Embryonic facial prominence (tissue), 1 donor: ENCODE data around the gene GPHA2.
"Not testable (repeated sequence)": the region's sequence is repeated elsewhere in the genome, so short reads cannot be mapped to it uniquely, and the experiment has no call there.

ENCODE experiments used
- DNase-seq: peaks from one replicate; pipeline ENCODE4 v3.0.0-alpha.2; 2016; ENCODE audit errors: extremely low spot score

GPHA2 gene

GRCh38 chr11:64935359-64936081, at the start of gene GPHA2:
TSS of gene GPHA2 (minus strand) at chr11:64935893. CDS start at chr11:64935460, 433 bp downstream.
- no peak for DNase-seq

DNA sequence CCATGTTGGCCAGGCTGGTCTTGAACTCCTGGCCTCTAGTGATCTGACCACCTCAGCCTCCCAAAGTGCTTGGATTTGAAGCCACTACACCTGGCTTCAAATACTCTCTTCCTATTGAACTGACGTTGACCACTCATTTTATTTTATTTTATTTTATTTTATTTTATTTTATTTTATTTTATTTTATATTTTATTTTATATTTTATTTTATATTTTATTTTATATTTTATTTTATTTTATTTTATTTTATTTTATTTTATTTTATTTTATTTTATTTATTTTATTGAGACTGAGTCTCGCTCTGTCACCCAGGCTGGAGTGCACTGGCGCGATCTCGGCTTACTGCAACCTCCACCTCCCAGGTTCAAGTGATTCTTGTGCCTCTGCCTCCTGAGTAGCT, 47.6 kb upstream of the GPHA2 start:
- DNase-seq: not testable (repeated sequence)

DNA sequence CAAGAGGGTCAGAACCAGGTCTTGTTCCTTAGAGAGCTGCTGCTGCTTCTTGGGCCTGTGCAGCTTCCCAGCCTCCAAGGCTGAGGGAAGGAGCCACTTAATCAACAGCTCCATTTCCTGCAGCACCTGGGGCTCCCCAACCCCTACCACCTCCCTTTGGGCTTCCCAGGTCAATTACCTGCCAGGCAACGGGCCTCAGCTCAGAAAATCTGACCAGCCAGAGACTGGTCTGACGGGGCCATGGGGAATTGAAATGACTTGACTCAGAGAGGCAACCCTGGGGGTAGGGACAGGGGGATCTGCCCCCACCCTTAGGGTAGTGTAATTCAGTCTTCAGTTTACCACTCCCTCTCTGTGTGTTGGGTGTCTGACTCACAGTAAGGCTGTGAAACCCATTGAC, 41.0 kb upstream of the GPHA2 start:
- DNase-seq: no peak

DNA sequence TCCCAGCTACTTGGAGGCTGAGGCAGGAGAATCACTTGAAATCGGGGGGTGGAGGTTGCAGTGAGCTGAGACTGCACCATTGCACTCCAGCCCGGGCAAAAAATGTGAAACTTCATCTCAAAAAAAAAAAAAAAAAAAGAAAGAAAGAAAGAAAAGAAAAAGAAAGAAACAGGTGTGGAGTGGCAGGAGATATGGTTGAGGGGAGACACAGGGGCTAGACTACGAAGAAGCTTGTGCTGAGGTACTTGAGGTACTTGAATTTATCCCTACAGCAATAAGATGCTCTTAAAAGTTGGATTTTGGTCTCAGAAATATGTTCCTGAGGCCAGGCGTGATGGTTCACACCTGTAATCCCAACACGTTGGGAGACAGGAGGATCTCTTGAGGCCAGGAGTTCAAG, 38.4 kb upstream of the GPHA2 start:
- DNase-seq: no peak

DNA sequence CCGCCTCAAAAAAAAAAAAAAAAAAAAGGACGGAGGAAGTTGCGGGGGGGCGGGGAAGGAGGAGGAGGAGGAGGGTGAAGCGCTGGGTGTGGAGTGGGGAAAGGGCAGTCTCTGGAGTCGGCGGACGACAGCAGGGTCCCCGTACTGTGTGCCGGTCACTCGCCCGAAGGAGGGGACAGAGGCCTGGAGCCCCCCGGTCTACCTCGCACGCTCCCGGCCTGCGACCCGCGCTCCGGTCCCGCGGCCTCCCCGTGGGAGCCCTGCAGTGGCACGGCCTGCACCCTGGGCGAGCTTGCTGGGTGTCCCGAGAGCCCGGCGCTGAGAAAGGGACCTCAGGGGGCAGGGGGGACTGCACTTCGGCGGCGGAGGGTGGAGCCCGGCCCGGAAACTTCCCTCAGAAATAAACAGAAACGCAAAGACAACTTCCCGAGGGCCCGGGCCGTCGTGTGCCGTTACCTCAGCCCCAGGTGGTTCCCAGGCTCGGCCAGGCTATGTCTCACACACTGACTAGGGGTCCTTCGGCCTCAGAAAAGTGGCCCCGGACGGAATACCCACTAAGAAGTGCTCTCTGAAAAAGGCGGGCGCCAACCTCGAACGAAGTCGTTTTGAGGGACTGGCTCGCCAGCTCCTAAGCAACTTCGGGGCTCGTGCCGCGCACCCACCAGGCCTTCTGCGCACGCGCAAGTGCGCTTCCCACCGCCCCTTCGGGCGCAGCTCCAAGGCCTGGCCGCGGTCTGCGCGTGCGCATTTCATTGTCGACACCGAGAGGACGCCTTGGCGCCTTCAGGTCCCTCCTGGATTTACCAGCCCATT, 35.9 kb upstream of the GPHA2 start, which contains the start of gene MAJIN:
Gene MAJIN, minus strand, starts transcription at position 688 of the 813 bp plus-strand sequence. CDS start 12,703 bp downstream, outside the sequence.
- DNase-seq: no peak

DNA sequence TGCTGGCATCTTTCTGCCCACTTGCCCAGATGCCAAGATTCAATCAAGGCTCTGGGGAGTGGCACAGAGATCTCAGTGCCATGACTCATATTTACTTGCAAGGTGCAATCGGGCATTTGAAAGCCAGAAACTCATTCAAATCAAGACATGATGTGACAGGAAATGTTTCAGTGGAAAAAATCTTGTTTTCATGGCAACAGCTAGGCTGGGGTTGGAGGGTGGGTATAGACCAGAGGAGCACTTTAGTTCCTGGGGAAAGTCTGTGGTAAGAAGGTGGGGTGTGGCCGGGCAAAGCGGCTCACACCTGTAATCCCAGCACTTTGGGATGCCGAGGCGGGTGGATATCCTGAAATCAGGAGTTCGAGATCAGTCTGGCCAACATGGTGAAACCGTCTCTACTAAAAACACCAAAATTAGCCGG, 35.0 kb upstream of the GPHA2 start:
- no peak for DNase-seq

DNA sequence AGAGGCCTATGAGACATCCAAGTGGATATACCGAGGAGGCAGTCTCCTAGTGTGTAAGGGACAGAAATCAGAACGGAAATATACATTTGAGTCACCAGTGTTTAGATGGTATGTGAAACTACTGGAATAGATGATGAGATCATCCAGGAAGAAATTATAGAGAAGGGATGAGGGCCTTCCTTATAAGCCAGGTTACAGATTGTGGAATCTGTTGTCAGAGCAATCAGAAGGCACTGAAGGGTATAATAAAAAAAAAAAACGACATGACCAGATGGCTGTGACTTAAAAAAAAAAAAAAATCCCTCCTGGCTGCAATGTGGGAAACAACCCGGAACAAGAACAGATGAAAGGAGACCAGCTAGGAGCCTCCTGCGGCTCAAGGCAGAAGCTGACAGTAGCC, 33.5 kb upstream of the GPHA2 start:
- DNase-seq: no peak

GRCh38 chr11:64967375-64967774, 31.7 kb upstream of the GPHA2 start:
- no peak for DNase-seq

DNA sequence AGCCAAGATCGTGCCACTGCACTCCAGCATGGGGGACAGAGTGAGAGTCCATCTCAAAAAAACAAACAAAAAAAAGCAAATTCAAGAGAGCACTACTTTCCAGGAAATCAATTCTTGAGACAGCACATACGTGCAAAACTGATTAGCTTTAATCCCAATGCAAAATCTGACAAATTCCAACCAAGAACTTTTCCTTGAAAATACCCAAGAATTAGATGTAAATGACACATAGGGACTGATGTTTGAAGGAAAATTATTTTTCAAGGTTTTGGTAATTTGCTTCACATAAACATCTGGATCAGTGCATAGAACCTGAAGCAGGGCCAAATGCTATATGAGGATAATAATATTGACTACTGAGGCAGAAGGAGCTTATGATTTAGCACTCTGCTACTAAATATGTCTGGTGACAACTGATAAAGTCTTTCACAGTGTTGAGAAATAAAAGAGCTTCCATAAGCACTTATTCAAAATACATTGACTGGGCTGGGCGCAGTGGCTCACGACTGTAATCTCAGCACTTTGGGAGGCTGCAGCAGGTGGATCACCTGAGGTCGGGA, 27.5 kb upstream of the GPHA2 start:
- no peak for DNase-seq

DNA sequence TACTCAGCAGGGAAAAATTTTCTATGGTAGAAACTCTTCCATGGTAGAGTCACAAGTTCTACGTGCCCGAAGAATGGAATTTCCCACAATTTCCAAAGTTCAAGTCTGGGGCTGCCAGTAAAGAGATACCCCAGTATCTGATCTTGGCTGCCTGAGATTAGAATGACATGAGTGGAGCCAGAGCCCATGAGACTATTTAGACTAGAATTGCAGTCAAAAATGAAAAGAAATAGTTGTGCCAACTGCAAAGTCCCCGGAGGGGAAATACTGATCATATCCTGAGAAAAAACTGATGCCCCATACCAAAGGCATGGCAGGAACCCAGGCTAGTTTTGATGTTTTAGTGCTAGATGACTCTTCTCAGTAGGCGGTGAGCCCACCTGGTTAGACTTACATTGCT, 25.0 kb upstream of the GPHA2 start:
- no peak for DNase-seq

DNA sequence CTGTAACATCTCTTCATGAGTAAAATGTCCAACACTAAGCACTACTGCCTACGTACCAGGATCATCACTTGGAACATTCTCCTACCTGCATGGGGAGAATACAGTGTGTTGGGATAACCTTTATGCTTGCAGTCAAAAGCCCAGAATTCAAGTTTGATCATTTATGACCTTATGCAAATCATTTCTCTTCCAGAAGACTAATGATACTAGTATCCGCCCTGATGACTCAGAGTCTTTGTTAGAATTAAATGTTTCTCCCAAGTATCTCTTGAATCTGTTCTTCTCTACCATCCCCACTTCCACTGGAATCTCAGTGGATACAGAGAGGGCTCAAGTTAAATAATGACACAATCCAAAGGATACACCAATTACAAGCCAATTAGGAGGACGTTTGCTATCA, 23.8 kb upstream of the GPHA2 start:
- no peak for DNase-seq

DNA sequence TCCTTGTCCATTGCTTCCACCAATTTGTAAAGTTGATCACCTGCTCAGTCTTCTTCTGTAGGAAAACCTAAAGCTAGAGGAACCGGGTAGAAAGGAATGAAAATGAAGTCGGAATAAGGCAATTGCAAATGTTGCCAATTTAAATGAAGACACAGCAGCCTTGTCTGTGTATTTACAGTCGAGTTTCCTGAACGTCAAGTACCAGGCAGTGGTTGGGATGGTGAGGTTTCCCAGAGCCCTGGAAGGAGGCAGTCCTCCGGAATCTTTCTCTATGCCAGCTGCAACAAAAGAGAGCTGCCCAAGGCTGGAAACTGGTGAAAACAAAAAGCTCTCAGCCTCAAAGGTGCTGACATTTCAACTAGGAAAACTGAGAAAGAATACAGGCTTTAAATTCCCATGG, 18.5 kb upstream of the GPHA2 start:
- DNase-seq: no peak

- DNase-seq: no peak
Observed at GRCh38 chr11:64951529-64951928, 15.8 kb upstream of the GPHA2 start.

- no peak for DNase-seq
Observed at GRCh38 chr11:64947208-64947814, 11.6 kb upstream of the GPHA2 start.

DNA sequence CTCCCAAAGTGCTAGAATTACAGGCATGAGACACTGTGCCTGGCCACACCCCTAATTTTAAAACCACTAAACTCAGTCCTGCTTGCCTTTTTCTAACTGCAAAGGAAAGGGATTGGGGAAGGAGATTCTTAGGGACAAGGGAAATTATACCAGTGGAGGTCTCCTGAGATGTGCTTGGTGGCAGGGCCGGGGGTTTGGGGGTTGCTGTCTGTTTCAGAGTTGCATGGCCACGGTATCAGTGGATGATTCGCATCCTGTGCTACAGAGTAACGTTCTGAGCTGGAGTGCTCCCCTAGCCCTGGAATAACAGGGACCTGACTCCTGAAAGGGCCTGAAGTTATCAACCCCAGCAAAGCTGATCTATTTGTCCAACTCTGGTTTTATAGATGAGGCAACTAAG, 846 bp upstream of the GPHA2 start:
- no peak for DNase-seq

DNA sequence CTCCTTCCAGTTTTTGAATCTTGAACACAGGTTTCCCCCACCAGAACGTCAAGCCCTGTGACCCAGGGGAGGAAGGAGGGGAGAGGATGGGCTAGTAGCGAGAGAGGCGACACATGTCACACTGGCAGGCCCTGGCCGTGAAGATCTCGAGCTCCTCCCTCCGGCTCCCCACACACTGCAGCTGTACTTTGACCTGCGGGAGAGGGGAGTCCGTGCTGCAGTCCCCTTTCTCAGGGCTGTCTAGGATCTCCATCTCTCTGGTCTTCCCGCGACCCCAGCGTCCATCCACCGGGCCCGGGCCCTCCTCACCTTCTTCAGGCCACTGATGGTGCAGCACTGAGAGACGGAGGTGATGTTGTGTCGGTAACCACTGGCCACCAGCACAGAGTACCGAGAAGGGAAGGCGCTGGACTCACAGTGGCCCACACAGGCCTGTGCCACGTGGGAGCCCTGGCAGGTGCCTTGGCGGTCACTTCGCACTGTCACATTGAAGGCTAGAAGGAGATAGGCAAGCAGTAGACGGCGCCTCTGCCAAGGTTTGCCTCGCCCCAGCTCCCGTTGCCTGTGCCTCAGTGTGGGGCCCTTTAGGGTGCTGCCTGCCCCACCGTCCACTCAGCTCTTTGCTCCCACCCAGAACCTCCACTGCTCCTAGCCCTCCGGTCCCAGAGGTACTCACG, 873 bp downstream of the GPHA2 start:
- DNase-seq: no peak

GRCh38 chr11:64933935-64934681, 1.6 kb downstream of the GPHA2 start:
- DNase-seq: no peak

- no peak for DNase-seq
Observed at GRCh38 chr11:64933213-64933934, 2.3 kb downstream of the GPHA2 start.

GRCh38 chr11:64932324-64932723, 3.4 kb downstream of the GPHA2 start:
- DNase-seq: no peak

- DNase-seq: no peak
Observed at GRCh38 chr11:64931290-64931689, 4.4 kb downstream of the GPHA2 start.
